Measurements from ENCODE around the gene CACHD1.

Gene CACHD1

GRCh38 chr1:64517640-64518039 lies 47.7 kb downstream of the CACHD1 start:
- no peak for TF ChIP-seq CTCF (IDR thresholded peaks at IDR 0.05; ENCODE audit: low read depth, low read length, missing control alignments)
- no peak for DNase-seq (ENCODE audit: low read depth)

GRCh38 chr1:64518692-64519481 lies 49.0 kb downstream of the CACHD1 start:
- H3K4me3 ChIP-seq (ENCODE audit: low read depth, low read length), result no peak overlapping the region
- TF ChIP-seq CTCF (IDR thresholded peaks at IDR 0.05; ENCODE audit: low read depth, low read length, missing control alignments), result no peak
- DNase-seq (ENCODE audit: low read depth), result no peak

More at GRCh38 chr1:64517640-64518039, 47.7 kb downstream of the CACHD1 start:
- no peak overlapping the region for H3K4me3 ChIP-seq (ENCODE audit: low read depth, low read length)

GRCh38 chr1:64519901-64520300 lies 50.0 kb downstream of the CACHD1 start:
- no peak for DNase-seq (ENCODE audit: low read depth)
- H3K4me3 ChIP-seq (ENCODE audit: low read depth, low read length), result no peak overlapping the region
- no peak for TF ChIP-seq CTCF (IDR thresholded peaks at IDR 0.05; ENCODE audit: low read depth, low read length, missing control alignments)

- no peak overlapping the region for H3K4me3 ChIP-seq (ENCODE audit: low read depth, low read length)
- DNase-seq (ENCODE audit: low read depth), result no peak
- TF ChIP-seq CTCF (IDR thresholded peaks at IDR 0.05; ENCODE audit: low read depth, low read length, missing control alignments), result no peak
These were observed 52.8 kb downstream of the CACHD1 start for GRCh38 chr1:64522740-64523139.

- H3K4me3 ChIP-seq (ENCODE audit: low read depth, low read length), result no peak overlapping the region
- no peak for DNase-seq (ENCODE audit: low read depth)
- TF ChIP-seq CTCF (IDR thresholded peaks at IDR 0.05; ENCODE audit: low read depth, low read length, missing control alignments), result no peak
These were observed 53.7 kb downstream of the CACHD1 start for GRCh38 chr1:64523413-64524337.

- TF ChIP-seq CTCF (IDR thresholded peaks at IDR 0.05; ENCODE audit: low read depth, low read length, missing control alignments), result no peak
- no peak overlapping the region for H3K4me3 ChIP-seq (ENCODE audit: low read depth, low read length)
- DNase-seq (ENCODE audit: low read depth), result no peak
These were observed 54.7 kb downstream of the CACHD1 start for GRCh38 chr1:64524614-64525013.

Data from GM12864 (cell line).